ENCODE data around the gene SMARCC1.

DNA sequence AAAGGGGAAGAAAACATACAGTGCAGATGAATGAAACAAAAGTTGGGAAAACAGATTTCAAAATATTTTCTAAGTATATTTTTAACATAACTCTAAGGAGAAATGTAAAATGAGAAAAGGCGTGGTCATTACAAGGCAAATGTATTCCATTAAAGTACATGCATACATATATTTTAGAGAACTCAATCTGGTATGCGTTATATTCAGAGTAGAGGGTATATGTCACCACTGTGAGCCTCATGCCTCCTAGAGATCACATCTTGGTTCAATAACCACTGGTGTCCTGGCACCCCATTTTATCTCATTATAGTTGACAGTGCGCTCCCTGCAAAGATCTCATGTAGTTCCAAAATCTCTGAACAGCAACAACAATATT, 77.5 kb downstream of the SMARCC1 start:
- TF ChIP-seq, protein P1, sequence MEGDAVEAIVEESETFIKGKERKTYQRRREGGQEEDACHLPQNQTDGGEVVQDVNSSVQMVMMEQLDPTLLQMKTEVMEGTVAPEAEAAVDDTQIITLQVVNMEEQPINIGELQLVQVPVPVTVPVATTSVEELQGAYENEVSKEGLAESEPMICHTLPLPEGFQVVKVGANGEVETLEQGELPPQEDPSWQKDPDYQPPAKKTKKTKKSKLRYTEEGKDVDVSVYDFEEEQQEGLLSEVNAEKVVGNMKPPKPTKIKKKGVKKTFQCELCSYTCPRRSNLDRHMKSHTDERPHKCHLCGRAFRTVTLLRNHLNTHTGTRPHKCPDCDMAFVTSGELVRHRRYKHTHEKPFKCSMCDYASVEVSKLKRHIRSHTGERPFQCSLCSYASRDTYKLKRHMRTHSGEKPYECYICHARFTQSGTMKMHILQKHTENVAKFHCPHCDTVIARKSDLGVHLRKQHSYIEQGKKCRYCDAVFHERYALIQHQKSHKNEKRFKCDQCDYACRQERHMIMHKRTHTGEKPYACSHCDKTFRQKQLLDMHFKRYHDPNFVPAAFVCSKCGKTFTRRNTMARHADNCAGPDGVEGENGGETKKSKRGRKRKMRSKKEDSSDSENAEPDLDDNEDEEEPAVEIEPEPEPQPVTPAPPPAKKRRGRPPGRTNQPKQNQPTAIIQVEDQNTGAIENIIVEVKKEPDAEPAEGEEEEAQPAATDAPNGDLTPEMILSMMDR (IDR thresholded peaks at IDR 0.05; ENCODE audit: insufficient read depth, low read length): no peak
- TF ChIP-seq, protein P2, sequence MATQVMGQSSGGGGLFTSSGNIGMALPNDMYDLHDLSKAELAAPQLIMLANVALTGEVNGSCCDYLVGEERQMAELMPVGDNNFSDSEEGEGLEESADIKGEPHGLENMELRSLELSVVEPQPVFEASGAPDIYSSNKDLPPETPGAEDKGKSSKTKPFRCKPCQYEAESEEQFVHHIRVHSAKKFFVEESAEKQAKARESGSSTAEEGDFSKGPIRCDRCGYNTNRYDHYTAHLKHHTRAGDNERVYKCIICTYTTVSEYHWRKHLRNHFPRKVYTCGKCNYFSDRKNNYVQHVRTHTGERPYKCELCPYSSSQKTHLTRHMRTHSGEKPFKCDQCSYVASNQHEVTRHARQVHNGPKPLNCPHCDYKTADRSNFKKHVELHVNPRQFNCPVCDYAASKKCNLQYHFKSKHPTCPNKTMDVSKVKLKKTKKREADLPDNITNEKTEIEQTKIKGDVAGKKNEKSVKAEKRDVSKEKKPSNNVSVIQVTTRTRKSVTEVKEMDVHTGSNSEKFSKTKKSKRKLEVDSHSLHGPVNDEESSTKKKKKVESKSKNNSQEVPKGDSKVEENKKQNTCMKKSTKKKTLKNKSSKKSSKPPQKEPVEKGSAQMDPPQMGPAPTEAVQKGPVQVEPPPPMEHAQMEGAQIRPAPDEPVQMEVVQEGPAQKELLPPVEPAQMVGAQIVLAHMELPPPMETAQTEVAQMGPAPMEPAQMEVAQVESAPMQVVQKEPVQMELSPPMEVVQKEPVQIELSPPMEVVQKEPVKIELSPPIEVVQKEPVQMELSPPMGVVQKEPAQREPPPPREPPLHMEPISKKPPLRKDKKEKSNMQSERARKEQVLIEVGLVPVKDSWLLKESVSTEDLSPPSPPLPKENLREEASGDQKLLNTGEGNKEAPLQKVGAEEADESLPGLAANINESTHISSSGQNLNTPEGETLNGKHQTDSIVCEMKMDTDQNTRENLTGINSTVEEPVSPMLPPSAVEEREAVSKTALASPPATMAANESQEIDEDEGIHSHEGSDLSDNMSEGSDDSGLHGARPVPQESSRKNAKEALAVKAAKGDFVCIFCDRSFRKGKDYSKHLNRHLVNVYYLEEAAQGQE (IDR thresholded peaks at IDR 0.05; ENCODE audit: insufficient replicate concordance, low read depth): no peak
- no peak for TF ChIP-seq GABPA (IDR thresholded peaks at IDR 0.05; ENCODE audit: low read depth)
- no peak for TF ChIP-seq POLR2AphosphoS5 (IDR thresholded peaks at IDR 0.05; ENCODE audit: low read depth)

Measured in HL-60 (cell line).